Lower lobe of right lung (tissue), 2 donors: ENCODE data around the gene C1QL2. TPM values are rescaled to one million over a fixed set of nuclear protein-coding genes. Genes with fewer than 3 reads are reported as not detected.

Experiments used
- ATAC-seq, 2 donors: fragments of 200-7000 bp; cut with Tn5 transposase; one replicate each; pipeline ENCODE4 v1.9.1; 2020 to 2022; ENCODE audit warnings: mild to moderate bottlenecking in 2 of 2, moderate library complexity in 2 of 2
- DNase-seq: peaks from one replicate; pipeline ENCODE4 v3.0.0-alpha.2; 2020
- H3K27ac ChIP-seq: fragments of 200-600 bp; one replicate; pipeline ENCODE4 v1.8.0; 2022
- H3K27me3 ChIP-seq: fragments of 200-600 bp; one replicate; pipeline ENCODE4 v1.8.0; 2022; ENCODE audit warnings: low read depth
- H3K36me3 ChIP-seq: fragments of 200-600 bp; one replicate; pipeline ENCODE4 v1.8.0; 2022; ENCODE audit warnings: mild to moderate bottlenecking
- H3K4me1 ChIP-seq: fragments of 200-600 bp; one replicate; pipeline ENCODE4 v1.8.0; 2022
- H3K4me3 ChIP-seq: fragments of 200-600 bp; one replicate; pipeline ENCODE4 v1.8.0; 2022; ENCODE audit warnings: mild to moderate bottlenecking
- H3K9me3 ChIP-seq: fragments of 200-600 bp; one replicate; pipeline ENCODE4 v1.8.0; 2022
- intact Hi-C: fragments of 100-400 bp; cut with DNase I; formaldehyde crosslinking; loops from one replicate; pipeline ENCODE4 v1.11.0; 2022
- total RNA-seq: library from RNA; stranded (reverse); fragmentation: NEBNext Ultra II Directional; extraction: Animal tissue kit (Norgen Biotek cat#: 25700); gene quantifications from one replicate; pipeline ENCODE4 v1.2.1, GENCODE V29; 2021
- TF ChIP-seq, protein P1 (sequence below): fragments of 200-600 bp; IDR thresholded peaks from one replicate; pipeline ENCODE4 v1.8.0; 2022; ENCODE audit warnings: antibody characterized with exemption, mild to moderate bottlenecking
- donor health status: DM: no; HTN: yes; CAD: no; lungs with severe emphysema.

The C1QL2 gene
- total RNA-seq, 1 donor from 2014 or later: not detected

DNA sequence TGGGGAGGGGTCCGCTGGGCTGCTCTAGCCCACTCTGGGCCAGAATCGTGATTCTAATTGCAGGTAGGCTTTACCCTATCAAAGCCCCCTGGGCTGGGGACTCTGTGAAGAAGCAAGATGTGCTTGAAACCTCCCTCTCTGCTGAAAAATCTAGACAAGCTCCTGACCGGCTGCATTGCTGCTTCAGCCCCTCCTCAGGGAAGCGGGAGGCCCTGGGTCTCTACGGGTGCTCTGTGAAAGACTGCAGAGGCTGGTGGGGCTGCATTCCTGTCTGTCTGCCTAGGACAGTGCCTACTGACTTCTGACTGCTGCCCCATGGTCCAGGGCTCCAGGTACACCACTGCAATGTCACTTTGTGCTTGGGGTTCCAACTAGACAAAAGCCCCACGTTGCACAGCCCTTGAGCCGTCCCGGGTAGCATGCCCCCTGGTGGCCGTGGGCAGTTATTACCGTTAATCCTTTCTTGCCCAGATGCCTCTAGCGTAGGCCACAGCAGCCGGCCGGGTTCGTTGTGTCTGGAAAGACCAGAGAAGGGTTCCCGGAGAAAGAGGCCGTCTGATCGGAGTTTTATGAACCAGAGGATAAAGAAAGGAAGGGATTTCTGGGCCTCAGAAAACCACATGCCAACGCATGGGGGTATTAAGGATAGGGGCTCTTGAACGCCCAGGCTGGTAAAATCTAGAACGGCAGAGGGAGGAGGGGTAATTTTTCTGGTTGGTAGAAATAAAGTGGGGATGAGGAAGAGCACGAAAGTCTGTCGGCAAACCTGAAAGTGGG is 15.9 kb upstream of the C1QL2 start:
- intact Hi-C loops: no loop called here
- H3K36me3 ChIP-seq: no peaks in the 10 kb centered on the region
- no peaks in the 10 kb centered on the region for H3K9me3 ChIP-seq
- no peak overlapping the region for H3K4me3 ChIP-seq
- TF ChIP-seq, protein P1, sequence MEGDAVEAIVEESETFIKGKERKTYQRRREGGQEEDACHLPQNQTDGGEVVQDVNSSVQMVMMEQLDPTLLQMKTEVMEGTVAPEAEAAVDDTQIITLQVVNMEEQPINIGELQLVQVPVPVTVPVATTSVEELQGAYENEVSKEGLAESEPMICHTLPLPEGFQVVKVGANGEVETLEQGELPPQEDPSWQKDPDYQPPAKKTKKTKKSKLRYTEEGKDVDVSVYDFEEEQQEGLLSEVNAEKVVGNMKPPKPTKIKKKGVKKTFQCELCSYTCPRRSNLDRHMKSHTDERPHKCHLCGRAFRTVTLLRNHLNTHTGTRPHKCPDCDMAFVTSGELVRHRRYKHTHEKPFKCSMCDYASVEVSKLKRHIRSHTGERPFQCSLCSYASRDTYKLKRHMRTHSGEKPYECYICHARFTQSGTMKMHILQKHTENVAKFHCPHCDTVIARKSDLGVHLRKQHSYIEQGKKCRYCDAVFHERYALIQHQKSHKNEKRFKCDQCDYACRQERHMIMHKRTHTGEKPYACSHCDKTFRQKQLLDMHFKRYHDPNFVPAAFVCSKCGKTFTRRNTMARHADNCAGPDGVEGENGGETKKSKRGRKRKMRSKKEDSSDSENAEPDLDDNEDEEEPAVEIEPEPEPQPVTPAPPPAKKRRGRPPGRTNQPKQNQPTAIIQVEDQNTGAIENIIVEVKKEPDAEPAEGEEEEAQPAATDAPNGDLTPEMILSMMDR: peak; percentile 79
- H3K27me3 ChIP-seq: peaks cover 6% of the 10 kb centered on the region
- no peaks in the 10 kb centered on the region for H3K4me1 ChIP-seq
- no peak overlapping the region for H3K27ac ChIP-seq
- ATAC-seq: peak; percentile 73 to 74
- peak; percentile 66 for DNase-seq

DNA sequence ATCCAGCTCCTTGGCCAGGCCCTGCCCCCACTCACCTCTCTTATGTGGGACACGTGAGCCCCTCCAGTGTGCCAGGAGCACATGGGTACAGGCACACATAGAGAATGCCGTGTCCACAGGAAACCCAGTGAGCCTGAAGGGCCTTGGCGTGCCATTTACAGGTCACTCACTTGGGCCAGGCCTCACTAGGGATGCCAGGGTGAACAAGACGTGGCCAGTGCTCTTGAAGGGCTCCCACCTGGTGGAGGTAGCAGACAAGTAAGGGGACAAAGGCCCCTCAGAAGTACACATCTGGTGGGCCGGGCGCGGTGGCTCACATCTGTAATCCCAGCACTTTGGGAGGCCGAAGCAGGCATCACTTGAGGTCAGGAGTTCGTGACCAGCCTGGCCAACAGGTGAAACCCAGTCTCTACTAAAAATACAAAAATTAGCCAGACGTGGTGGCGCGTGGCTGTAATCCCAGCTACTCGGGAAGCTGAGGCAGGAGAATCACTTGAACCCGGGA is 15.1 kb upstream of the C1QL2 start:
- Histone ChIP-seq H3K9me3 (no peaks in the 10 kb centered on the region), H3K27me3 (peaks cover 7% of the 10 kb centered on the region), H3K36me3 (no peaks in the 10 kb centered on the region), H3K4me3 (no peak overlapping the region), H3K4me1 (no peaks in the 10 kb centered on the region), H3K27ac (no peak overlapping the region)
- no peak for ATAC-seq
- no peak for DNase-seq
- TF ChIP-seq, protein P1: no peak
- intact Hi-C loops: no loop called here

DNA sequence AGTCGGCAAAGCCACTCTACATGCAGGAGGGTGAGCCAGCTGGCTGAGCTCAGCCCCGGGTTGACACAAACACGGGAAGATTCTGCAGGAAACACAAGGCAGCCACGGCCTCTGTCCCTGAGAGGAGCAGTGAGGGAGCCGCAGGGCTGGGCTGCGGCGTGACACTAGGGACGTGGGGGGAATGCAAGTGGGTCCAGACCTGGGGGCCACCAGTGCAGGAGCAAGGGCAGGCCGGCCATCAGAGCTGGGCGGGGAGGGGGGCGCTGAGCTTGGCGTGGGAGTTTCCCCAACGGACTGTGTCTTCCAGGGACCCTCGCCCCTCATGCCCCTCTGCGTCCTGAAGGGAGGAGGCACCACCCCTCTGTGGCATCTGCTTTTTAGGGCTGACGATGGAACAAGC is 12.0 kb upstream of the C1QL2 start:
- no peak for DNase-seq
- no peak overlapping the region for H3K4me3 ChIP-seq
- peaks cover 20% of the 10 kb centered on the region for H3K27me3 ChIP-seq
- no peaks in the 10 kb centered on the region for H3K36me3 ChIP-seq
- no peaks in the 10 kb centered on the region for H3K4me1 ChIP-seq
- no peak overlapping the region for H3K27ac ChIP-seq
- no peaks in the 10 kb centered on the region for H3K9me3 ChIP-seq
- TF ChIP-seq, protein P1: no peak
- no peak for ATAC-seq
- intact Hi-C loops: no loop called here

DNA sequence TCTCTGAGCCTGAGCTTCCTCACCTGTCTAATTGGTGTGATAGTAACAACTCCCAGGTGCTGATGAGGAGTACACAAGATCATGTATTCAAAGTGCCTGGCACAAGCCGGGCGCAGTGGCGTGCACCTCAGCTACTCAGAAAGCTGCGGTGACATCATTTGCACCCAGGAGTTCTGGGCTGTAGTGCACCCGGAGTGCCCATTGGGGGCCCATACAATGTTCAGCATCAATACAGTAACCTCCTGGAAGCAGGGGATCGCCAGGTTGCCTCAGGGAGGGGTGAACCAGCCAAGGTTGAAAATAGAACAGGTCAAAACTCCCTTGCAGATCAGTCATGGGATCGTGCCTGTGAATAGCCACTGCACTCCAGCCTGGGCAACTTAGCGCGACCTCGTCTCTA is 11.2 kb upstream of the C1QL2 start:
- Histone ChIP-seq H3K27me3 (peaks cover 22% of the 10 kb centered on the region), H3K36me3 (no peaks in the 10 kb centered on the region), H3K9me3 (no peaks in the 10 kb centered on the region), H3K27ac (no peak overlapping the region), H3K4me3 (no peak overlapping the region), H3K4me1 (no peaks in the 10 kb centered on the region)
- intact Hi-C loops: no loop called here
- no peak for ATAC-seq
- TF ChIP-seq, protein P1: no peak
- DNase-seq: no peak

DNA sequence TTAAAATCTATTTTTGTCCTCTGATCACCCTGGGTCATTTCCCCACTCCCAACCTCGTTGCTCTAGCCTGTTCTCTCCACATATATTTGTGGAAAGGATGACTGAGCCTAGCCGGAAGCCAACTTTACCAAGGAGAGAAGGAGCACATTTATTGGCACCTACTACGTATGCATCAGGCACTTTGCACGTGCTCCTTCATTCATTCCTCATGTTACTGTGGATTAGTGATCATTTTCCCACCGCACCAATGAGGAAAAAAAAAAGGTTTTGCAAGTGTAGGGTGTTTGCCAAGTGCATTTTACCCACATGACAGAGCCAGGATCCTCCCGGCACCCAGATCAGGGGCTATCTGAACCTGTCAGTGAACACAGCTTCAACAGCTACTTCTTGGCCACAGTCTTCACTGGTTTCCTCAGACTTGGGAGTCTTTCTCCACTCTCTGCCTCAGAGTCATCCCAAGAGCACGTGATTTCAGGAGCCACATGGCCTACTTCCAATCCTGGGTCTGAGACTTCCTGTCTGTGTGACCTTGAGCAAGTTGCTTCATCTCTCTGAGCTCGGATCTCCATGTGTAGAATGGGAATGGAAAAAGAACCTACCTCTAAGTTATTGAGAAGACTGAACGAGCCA is 1.9 kb upstream of the C1QL2 start:
- TF ChIP-seq, protein P1: no peak
- H3K9me3 ChIP-seq: no peaks in the 10 kb centered on the region
- no peaks in the 10 kb centered on the region for H3K36me3 ChIP-seq
- no peaks in the 10 kb centered on the region for H3K4me1 ChIP-seq
- ATAC-seq (no peak), DNase-seq (no peak)
- intact Hi-C loops: no loop called here
- no peak overlapping the region for H3K27ac ChIP-seq
- H3K4me3 ChIP-seq: no peak overlapping the region
- H3K27me3 ChIP-seq: peaks cover 55% of the 10 kb centered on the region
